Fibroblast of mammary gland (primary cell): Measurements from ENCODE around the gene HMCN1.

ENCODE experiments used
- DNase-seq: peaks from one replicate; pipeline ENCODE4 v3.0.0-alpha.2; 2010; ENCODE audit warnings: low read depth
- H3K4me3 ChIP-seq: 2 replicates; pipeline ENCODE4 v1.5.1; 2011; ENCODE audit warnings: low read depth, mild to moderate bottlenecking, low read length, moderate library complexity; ENCODE audit not compliant: control insufficient read depth
- CTCF ChIP-seq: conservative IDR thresholded peaks from 2 replicates; pipeline ENCODE4 v1.5.1; 2011; ENCODE audit warnings: low read depth, low read length, inconsistent platforms; ENCODE audit not compliant: control insufficient read depth, insufficient read depth

HMCN1 gene

GRCh38 chr1:185907246-185907645 is 173.1 kb downstream of the HMCN1 start:
- DNase-seq = no peak
- no peak for TF ChIP-seq CTCF
- H3K4me3 ChIP-seq = no peak overlapping the region

- no peak for TF ChIP-seq CTCF
- DNase-seq = no peak
- H3K4me3 ChIP-seq = no peak overlapping the region
Measured at GRCh38 chr1:185911978-185912377, 177.8 kb downstream of the HMCN1 start.

- no peak for TF ChIP-seq CTCF
- H3K4me3 ChIP-seq = no peak overlapping the region
- no peak for DNase-seq
Measured at GRCh38 chr1:185912504-185912903, 178.3 kb downstream of the HMCN1 start.

DNA sequence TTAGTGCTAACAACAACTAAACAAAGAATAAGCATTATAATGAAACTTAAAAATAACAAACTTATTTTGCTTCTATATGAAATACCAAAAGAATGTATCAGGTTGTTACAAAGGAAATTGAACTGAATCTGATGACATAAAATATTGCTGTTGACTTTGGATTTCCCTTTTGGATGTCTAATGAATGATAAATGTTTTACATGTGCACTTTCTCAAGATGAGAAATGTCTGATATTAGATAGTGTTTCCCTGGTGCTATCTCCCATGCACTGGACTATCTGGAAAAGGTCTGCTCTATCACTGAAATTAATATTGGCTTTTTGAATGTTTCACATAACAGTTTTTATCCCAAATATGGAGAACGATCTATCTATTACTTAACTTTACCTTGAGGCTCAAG is 179.9 kb downstream of the HMCN1 start:
- H3K4me3 ChIP-seq = no peak overlapping the region
- no peak for DNase-seq
- TF ChIP-seq CTCF = no peak

GRCh38 chr1:185916861-185917260 is 182.7 kb downstream of the HMCN1 start:
- peak; percentile 71 for DNase-seq
- no peak overlapping the region for H3K4me3 ChIP-seq
- TF ChIP-seq CTCF = no peak

DNA sequence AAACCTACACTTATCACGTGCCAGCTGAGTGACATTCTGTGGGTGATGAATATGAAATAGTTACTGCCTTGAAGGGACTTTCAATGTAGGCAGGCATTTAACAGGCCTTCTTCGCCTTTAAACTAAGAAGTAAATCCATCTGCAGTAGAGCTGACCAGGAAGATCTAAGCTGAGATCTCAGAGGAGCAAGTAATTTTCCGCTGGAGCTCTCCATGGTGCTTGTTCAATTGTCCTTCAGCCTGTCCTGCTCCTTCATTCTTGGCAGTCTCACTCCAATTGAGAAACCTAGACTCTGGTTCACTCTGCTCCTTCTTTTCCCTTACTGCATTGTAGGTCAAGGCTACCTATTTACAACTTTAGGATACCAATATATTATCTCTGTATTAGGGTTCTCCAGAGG is 183.5 kb downstream of the HMCN1 start:
- no peak for TF ChIP-seq CTCF
- DNase-seq = peak; percentile 56
- H3K4me3 ChIP-seq = no peak overlapping the region

GRCh38 chr1:185920602-185921001 is 186.4 kb downstream of the HMCN1 start:
- TF ChIP-seq CTCF = no peak
- DNase-seq = no peak
- H3K4me3 ChIP-seq = no peak overlapping the region
